CD4-positive, alpha-beta T cell treated with Interleukin-15 for 1 hour (primary cell): Measurements from ENCODE around the gene RYR2.
"Not testable (repeated sequence)": the region's sequence is repeated elsewhere in the genome, so short reads cannot be mapped to it uniquely, and the experiment has no call there.

Experiments used
- DNase-seq: peaks from one replicate; pipeline ENCODE4 v3.0.0-alpha.2; 2020

Gene RYR2

GRCh38 chr1:237091691-237092090, 49.7 kb downstream of the RYR2 start:
- no peak for DNase-seq

DNA sequence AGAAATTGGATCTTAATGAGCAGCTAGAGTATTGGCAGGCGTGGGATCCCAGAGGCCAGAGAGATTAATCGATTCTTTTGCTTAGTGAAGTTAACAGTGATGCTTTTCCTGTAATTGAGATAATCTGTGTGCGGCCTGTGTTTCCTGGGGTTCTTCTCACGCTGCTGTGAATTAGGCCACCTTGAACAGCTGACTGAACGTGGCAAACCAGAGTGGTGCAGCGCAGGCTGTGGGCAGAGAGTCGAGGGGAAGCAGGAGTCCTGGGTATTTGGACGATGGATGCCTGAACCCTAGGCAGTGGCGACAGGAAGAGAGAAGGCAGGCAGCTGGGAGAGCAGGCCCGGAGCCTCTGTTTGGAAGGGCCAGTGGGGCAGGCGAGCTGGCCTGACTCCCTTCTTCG, 51.7 kb downstream of the RYR2 start:
- DNase-seq = no peak

DNA sequence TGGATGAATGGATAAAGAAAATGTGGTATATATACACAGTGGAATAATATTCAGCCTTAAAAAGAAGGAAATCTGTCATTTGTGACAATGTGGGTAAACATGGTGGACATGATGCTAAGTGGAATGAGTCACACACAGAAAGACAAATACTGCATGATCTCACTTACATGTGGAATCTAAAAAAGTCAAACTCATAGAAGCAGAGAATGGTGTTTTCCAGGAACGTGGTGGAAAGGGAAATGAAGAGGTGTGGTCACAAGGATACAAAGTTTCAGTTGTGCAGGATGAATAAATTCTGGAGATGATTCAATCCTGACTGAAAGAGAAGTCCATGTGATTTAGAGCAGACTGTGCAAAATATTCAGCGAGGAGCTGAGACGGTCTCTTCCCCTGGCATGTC, 56.6 kb downstream of the RYR2 start:
- DNase-seq = no peak

- no peak for DNase-seq
These were observed 61.0 kb downstream of the RYR2 start for GRCh38 chr1:237103021-237103420.

- DNase-seq = no peak
These were observed 62.1 kb downstream of the RYR2 start for GRCh38 chr1:237104096-237104495.

DNA sequence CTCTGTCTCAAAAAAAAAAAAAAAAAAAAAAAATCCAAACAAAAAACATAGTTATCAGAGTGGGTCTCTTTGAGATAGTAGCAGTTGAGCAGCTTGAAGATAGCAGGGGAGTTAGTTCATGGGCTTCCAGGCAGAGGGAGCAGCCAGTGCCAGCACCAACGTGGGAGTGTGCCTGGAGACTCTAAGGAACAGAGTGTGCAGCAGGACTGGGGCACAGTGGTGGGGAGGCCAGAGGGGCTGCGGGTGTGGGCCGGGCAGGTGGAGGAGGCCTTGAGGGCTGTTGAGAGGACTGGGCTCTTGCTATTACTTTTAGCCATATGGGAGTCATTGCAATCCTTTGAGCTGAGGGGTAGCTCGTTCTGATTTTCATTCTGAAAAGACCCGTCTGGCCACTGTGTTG, 63.8 kb downstream of the RYR2 start:
- DNase-seq = no peak

GRCh38 chr1:237108297-237109040, 66.5 kb downstream of the RYR2 start:
- DNase-seq = no peak

GRCh38 chr1:237111807-237112206, 69.8 kb downstream of the RYR2 start:
- DNase-seq = no peak

DNA sequence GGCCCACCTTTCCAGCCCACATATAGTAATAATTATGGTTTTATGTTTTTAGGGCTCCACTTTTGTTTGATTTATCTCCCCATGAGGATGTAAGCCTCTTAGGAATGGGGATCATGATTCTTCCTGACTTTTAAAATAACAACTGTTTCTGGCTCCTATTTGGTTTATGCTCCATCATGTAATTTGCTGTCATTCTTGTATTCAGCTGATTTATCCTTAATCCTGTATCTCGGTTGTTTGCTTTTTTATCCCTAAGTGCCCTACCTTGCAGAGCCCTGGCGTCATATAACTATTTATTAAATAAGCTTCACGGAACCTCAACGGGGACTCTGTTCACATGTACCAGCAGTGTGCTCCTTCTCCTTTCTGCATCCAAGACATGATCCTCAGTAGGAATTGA, 70.7 kb downstream of the RYR2 start:
- DNase-seq = no peak

DNA sequence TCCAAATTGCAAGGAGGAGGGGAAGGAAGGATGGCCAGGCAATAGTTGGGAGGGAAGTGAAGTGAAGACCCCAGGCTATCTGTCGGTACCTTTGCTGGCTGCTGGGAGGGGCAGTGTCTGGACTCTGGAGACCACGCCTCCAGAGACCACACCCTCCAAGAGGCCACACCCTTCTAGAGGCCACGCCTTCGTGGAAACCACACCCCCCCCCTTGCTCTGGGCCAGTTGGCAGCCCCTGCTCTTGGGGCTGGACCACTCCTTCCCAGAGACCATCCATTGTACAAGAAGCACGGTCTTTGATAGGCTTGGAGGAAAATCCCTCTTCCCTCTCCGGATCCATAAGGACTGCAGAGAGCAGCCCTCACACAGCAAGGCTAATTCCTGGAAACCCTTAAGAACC, 73.1 kb downstream of the RYR2 start:
- no peak for DNase-seq

- no peak for DNase-seq
These were observed 77.1 kb downstream of the RYR2 start for GRCh38 chr1:237119091-237119490.

GRCh38 chr1:237120683-237121082, 78.7 kb downstream of the RYR2 start:
- no peak for DNase-seq

DNA sequence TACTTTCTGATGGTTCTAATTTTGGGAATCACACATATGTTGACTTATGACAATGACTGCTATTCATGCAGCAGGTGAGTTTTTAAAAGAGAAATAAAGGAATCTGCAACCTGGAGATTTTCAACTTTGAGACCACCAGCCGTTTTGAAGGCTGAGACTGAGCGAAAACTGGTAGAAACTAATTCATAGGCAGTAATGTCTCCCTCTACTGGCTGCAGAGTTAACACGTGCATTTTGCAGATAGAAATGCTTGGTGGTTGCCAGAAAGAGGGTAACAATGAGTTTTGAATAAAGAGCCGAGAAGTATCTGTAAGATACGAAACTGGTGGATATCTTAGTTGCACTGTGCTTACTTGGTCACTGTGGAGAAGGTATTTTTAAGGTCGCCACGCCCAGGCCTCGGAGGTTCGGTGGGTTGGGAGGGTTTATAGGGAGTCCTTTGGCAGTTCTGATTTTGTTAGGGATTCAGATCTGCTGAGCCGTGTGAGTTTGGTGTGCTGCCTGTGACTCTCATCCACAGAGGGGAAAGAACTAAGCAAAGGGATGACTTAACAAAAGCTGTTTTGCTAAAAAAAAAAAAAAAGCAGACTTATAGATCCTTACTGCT, 83.0 kb downstream of the RYR2 start:
- DNase-seq = no peak

DNA sequence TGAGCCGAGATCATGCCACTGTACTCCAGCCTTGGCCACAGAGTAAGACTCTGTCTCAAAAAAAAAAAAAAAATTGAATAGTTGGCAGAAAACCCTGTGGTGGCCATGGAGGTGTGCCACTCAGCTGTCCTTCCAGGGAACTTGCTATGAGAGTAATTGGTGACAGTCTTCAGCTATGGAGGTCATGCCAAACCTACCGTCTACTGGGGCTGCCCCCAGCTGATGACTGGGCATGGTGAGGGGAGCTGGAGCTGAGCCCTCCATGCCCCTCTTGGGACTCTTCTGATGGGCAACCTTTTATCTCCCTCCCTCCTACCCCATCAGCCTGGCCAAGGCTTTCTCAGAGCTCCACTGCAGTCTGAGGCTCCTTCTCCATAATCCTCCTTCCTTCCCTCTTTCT, 84.2 kb downstream of the RYR2 start:
- DNase-seq = no peak

GRCh38 chr1:237127301-237127700, 85.3 kb downstream of the RYR2 start:
- DNase-seq = not testable (repeated sequence)

DNA sequence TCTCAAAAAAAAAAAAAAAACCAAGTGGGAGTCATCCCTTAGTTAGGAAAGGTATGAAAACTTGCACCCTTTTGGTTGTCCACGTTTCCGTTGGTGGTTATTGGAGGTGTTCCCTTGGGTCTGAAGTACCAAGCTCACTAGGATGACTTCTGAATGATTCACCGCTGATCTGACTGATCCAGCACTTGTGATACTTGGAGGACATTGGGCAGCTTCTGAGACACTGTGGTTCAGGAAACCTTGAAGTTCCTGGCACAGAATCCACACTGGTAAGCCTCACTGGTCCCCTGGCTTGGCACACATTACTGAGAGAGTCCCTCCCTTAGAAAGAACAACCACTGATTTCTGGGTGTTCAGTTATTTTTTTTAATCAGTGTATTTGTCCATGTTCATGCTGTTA, 91.9 kb downstream of the RYR2 start:
- DNase-seq = no peak

DNA sequence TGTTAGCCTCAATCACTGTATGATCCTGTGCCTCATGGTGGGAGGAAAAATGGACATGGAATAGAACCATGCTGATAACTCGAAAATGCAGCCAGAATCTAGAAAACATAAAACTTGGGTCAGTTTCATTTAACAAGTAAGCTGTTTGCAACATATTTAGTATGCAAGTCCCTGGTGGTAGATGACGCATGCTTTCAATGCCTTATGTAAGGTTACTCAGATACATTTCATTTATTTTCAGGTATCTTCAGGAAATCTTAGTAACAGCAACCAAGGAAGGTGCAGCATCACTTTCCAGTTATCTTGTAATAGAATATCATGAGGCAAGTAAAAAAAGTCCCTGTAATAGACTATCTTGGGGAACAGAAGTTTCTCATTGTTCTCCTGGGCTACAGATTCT, 92.9 kb downstream of the RYR2 start:
- no peak for DNase-seq

DNA sequence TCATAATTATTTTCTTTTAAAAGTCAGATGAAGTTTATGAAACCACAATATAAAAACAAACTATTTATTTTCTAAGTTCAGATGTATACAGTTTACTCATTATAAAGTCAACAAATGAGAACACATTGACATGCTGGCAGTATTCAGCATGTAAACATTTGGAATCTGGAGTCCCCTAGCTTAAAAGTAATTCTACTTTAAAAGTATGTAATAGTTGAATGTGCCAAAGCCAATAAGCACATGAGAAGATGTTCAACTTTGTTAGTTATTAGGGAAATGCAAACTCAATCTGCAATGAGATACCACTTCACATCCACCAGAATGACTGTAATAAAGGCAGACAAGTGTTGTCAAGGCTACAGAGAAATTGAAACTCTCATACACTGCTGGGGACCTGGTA, 96.6 kb downstream of the RYR2 start:
- DNase-seq = no peak

DNA sequence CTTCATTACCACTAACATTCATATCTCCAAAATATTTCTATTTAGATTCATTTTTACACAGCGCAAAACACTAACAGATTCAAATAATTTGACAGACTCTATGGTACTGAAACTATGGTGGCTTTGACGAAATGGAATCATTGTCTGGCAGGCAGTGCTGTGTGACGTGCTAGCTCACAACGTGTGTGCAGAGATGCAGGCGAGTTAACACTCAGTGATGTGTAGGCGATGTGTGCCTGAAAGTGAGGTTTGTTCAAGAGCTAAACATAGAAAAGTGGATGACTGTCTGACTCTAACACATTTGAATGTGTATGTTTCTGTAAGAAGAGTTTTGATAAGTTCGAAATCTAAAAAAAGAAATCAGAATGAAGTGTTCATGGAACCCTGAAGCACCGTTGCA, 97.7 kb downstream of the RYR2 start:
- DNase-seq = no peak

DNA sequence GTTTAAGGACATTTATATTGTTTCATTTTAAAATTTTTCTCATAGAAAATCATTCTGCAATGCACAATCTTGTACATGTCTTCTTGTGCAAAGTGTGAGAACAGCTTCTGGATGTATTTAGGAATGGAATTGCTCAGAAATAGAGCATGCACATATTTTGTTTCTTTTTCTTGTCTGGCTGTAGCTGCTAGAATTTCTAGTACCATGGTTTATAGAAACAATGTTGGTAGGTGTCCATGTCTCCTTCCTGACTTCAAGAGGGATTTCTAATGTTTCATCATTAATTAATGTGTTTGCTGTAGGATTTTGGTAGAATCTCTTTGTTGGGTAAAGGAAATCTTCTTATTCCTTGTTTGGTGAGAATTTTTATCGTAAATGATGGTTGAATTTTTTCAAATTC, 99.0 kb downstream of the RYR2 start:
- no peak for DNase-seq

DNA sequence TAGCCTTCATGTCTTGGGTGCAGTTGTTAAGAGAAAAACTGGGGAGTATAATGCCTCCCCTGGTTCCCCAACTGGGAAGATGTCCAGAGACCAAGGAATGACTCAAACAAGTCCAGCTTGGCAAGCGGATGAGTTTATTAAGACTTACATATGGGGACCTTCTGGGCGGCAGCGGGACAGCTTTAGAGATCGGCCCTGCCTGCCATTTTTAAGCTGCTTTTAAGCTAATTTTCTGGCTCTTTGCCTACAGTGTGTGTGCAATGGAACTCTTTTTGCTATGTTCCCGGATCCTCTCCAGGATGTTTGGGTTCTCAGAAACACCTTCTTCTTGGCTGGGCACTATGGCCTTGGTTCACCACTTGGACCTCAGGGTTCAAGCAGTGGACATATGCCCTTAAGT, 99.5 kb downstream of the RYR2 start:
- no peak for DNase-seq

- DNase-seq = no peak
These were observed 103.6 kb downstream of the RYR2 start for GRCh38 chr1:237145379-237146135.

DNA sequence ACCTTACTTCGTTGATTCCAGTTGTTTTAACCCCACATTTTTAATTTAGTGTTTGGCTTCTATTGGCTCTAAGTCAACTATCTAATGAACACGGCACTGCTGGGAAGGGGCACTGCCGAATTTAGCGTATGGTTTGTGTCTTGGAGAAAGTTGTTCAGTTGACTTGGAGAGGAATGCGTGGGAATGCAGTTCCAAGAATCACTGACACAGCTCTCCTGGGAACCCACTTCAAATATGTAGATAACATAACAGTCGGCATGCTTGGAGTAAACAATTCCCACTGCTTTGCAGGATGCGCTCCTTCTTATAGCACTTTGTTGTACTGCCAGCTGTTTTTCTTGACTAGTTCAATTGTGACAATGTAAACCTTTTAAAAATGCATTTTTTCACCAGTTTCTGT, 104.3 kb downstream of the RYR2 start:
- DNase-seq = no peak

DNA sequence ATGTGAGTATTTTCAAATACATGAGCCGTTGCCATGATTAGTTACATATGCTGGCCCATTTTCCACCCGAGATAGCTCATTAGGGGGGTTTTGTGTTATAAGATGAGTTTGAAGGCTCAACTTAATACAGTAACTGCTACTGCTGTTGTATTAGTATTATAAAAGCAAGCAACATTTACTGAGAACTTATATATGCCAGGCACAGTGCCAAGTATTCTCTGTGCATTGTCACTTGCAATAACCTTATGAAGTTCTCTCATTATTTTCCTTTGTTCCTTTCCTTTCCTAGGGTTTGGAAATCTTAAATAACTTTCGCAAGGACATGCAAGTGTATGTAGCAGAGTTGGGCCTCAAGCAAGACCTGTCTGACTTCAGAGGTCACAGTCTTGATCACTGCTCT, 107.9 kb downstream of the RYR2 start:
- DNase-seq = no peak
